ENCODE measurements around the gene EAF2. TPM values are rescaled to one million over a fixed set of nuclear protein-coding genes. Genes with fewer than 3 reads are reported as not detected.
"Not testable (repeated sequence)": the region's sequence is repeated elsewhere in the genome, so short reads cannot be mapped to it uniquely, and the experiment has no call there.

The EAF2 gene
- total and polyA plus RNA-seq, 5 donors, result 4.4 to 7.1 (median 5.4) TPM

DNA sequence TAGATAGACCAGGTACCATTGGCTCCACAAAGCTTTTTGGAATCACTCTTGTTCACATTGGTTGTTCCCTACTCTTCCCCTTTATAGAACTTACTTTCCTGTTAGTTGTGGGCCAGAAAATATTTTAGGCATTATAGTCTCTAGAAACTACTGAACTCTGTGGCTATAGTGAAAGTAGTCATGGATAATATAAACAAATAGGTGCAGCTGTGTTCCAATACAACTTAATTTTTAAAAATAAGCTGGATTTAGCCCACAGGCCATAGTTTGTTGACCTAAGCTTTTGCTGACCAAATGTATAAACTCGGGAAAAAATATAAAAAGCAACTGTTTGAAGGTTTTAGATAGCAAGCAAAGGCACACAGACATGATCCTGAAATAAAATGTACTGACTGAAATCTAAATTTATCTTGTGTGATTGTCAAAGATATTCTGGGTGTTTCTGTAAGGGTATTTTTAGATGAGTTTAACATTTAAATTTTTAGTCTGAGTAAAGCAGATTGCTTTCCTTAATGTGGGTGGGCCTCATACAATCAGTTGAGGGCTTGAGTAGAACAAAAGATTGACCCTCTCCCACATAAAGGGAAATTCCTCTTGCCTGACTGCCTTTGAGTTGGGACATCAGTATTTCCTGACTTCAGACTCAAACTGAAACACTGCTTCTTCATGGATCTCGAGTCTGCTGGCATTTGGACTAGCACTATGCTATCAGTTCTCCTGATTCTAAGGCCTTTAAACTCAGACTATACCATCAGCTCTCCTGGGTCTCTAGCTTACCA lies 13.4 kb upstream of the EAF2 start:
- WGBS, result 92% methylated on average over 2 of the region's 2 CpGs
- intact Hi-C loops (cut with DNase I), result no loop called here
- Histone ChIP-seq H3K4me1 (ENCODE audit: control insufficient read depth, insufficient read depth, low read length) (no peaks in the 10 kb centered on the region), H3K27me3 (ENCODE audit: control insufficient read depth, insufficient read depth) (no peaks in the 10 kb centered on the region), H3K4me3 (ENCODE audit: low read length) (no peak overlapping the region), H3K27ac (ENCODE audit: low read length) (no peak overlapping the region), H3K9me3 (ENCODE audit: control insufficient read depth, low read length) (no peaks in the 10 kb centered on the region)
- no peak for DNase-seq
- ATAC-seq, result no peak

DNA sequence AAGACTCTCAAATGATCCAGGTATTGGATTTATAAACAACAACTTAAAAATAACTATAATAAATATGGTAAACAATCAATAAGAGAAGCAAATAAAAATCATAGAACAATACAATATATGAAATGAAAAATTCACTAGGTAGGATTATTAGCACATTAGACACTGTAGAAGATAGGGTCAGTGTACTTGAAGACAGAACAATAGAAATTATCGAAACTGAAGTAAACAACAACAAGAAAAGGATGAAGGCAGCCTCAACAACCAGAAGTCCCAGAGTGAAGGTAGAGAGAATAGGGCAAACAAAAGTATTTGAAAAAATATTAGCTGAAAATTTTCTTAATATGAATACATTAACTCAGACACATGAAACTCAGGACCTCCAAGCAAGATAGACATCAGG lies 12.0 kb upstream of the EAF2 start:
- no peak overlapping the region for H3K27ac ChIP-seq (ENCODE audit: low read length)

DNA sequence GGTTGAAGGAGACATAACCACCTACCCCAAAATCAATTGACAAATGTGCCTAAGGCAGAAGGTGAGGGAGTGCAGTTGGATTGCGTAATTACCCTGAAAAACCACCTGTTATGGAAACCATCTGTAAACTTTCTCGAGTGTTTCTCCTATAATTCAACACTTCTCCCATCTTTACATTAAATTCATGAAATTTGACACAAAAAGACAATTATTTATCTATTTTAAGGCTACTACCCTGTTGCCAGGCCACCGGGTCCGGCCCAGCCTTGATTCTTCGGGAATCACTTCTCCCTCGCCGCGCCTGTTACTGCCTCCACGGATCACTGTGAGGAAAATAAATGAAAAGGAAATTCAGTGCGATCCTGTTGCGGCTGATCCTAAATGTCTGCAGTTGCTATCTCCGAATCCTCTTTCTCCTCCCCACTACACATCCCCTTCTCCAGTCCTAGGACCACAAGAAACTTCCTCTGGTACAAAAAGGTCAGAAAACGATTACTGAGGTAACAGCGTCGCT lies 795 bp upstream of the EAF2 start:
- Histone ChIP-seq H3K27me3 (ENCODE audit: control insufficient read depth, insufficient read depth) (no peaks in the 10 kb centered on the region), H3K27ac (ENCODE audit: low read length) (peak overlapping the region; percentile 17), H3K9me3 (ENCODE audit: control insufficient read depth, low read length) (no peaks in the 10 kb centered on the region), H3K4me3 (ENCODE audit: low read length) (peak overlapping the region; percentile 71), H3K4me1 (ENCODE audit: control insufficient read depth, insufficient read depth, low read length) (no peaks in the 10 kb centered on the region)
- 11% methylated on average over 15 of the region's 15 CpGs for WGBS
- peak in 2 of 3 donors; percentile 17 to 49 for DNase-seq
- peak in 1 of 2 donors; percentile 1 for ATAC-seq
- intact Hi-C loops (cut with DNase I), result no loop called here

More for the DNA sequence above, 12.0 kb upstream of the EAF2 start:
- Histone ChIP-seq H3K9me3 (ENCODE audit: control insufficient read depth, low read length) (no peaks in the 10 kb centered on the region), H3K4me3 (ENCODE audit: low read length) (no peak overlapping the region), H3K27me3 (ENCODE audit: control insufficient read depth, insufficient read depth) (no peaks in the 10 kb centered on the region), H3K4me1 (ENCODE audit: control insufficient read depth, insufficient read depth, low read length) (no peaks in the 10 kb centered on the region)
- no peak for DNase-seq
- intact Hi-C loops (cut with DNase I), result no loop called here
- ATAC-seq, result no peak
- WGBS, result 100% methylated on average over 1 of the region's 1 CpG

GRCh38 chr3:121835465-121835801 lies 424 bp downstream of the EAF2 start:
- no peak for DNase-seq
- intact Hi-C loops (cut with DNase I), result no loop called here
- Histone ChIP-seq H3K9me3 (ENCODE audit: control insufficient read depth, low read length) (no peaks in the 10 kb centered on the region), H3K27ac (ENCODE audit: low read length) (peak overlapping the region; percentile 49), H3K4me1 (ENCODE audit: control insufficient read depth, insufficient read depth, low read length) (no peaks in the 10 kb centered on the region), H3K4me3 (ENCODE audit: low read length) (peak overlapping the region; percentile 71), H3K27me3 (ENCODE audit: control insufficient read depth, insufficient read depth) (no peaks in the 10 kb centered on the region)
- WGBS, result under 1% methylated on average over 11 of the region's 11 CpGs
- peak; percentile 13 to 41 for ATAC-seq

GRCh38 chr3:121836064-121836463 lies 1.1 kb downstream of the EAF2 start:
- intact Hi-C loops (cut with DNase I), result no loop called here
- no peaks in the 10 kb centered on the region for H3K4me1 ChIP-seq (ENCODE audit: control insufficient read depth, insufficient read depth, low read length)
- ATAC-seq (no peak), DNase-seq (no peak)
- WGBS, result 68% methylated on average over 4 of the region's 4 CpGs
- no peak overlapping the region for H3K27ac ChIP-seq (ENCODE audit: low read length)
- no peaks in the 10 kb centered on the region for H3K9me3 ChIP-seq (ENCODE audit: control insufficient read depth, low read length)
- no peak overlapping the region for H3K4me3 ChIP-seq (ENCODE audit: low read length)
- H3K27me3 ChIP-seq (ENCODE audit: control insufficient read depth, insufficient read depth), result no peaks in the 10 kb centered on the region

DNA sequence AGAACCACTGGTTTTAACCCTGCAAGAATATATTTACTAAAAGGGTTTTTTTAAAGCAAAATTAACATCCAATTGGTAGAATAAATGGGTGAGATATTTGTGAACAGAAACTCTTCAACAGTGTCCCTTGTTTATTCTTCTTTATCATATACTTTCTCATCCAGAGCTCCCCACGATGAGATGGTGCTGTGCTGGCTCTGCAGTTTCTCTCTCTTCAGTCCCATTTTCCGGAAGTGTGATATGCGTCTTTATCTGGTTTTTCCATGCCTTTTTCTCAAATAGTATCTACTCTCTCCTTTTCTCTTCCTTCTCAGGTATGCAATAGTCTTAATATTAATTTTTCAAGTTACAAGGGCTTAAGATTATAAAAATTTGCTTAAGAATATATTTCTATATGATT lies 1.5 kb downstream of the EAF2 start:
- Histone ChIP-seq H3K27me3 (ENCODE audit: control insufficient read depth, insufficient read depth) (no peaks in the 10 kb centered on the region), H3K9me3 (ENCODE audit: control insufficient read depth, low read length) (no peaks in the 10 kb centered on the region), H3K4me3 (ENCODE audit: low read length) (no peak overlapping the region), H3K4me1 (ENCODE audit: control insufficient read depth, insufficient read depth, low read length) (no peaks in the 10 kb centered on the region), H3K27ac (ENCODE audit: low read length) (no peak overlapping the region)
- ATAC-seq, result no peak
- WGBS, result 68% methylated on average over 3 of the region's 3 CpGs
- no peak for DNase-seq
- intact Hi-C loops (cut with DNase I), result no loop called here

GRCh38 chr3:121839962-121840361 lies 5.0 kb downstream of the EAF2 start:
- DNase-seq, result no peak
- H3K27ac ChIP-seq (ENCODE audit: low read length), result no peak overlapping the region
- WGBS, result 98% methylated on average over 23 of the region's 23 CpGs
- intact Hi-C loops (cut with DNase I), result no loop called here
- no peaks in the 10 kb centered on the region for H3K4me1 ChIP-seq (ENCODE audit: control insufficient read depth, insufficient read depth, low read length)
- no peak overlapping the region for H3K4me3 ChIP-seq (ENCODE audit: low read length)
- H3K27me3 ChIP-seq (ENCODE audit: control insufficient read depth, insufficient read depth), result no peaks in the 10 kb centered on the region
- no peak for ATAC-seq
- no peaks in the 10 kb centered on the region for H3K9me3 ChIP-seq (ENCODE audit: control insufficient read depth, low read length)

DNA sequence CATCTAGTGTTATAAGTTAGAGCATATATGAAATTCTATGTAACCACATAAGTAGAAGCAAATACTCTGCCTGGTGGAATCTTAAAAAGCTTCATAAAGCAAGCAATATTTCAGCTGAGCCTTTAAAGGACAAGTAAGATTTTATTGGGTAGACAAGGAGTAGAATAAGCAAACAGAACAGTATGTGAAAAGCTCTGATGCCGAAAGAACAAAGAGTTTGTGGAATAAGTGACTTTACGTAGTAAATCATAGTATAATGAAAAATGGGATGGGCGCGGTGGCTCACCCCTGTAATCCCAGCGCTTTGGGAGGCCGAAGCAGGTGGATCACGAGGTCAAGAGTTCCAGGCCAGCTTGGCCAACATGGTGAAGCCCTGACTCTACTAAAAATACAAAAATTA lies 9.9 kb downstream of the EAF2 start:
- 95% methylated on average over 7 of the region's 7 CpGs for WGBS
- H3K27me3 ChIP-seq (ENCODE audit: control insufficient read depth, insufficient read depth), result no peaks in the 10 kb centered on the region
- no peaks in the 10 kb centered on the region for H3K4me1 ChIP-seq (ENCODE audit: control insufficient read depth, insufficient read depth, low read length)
- no peak for DNase-seq
- intact Hi-C loops (cut with DNase I), result no loop called here
- no peak overlapping the region for H3K4me3 ChIP-seq (ENCODE audit: low read length)
- no peak for ATAC-seq
- H3K9me3 ChIP-seq (ENCODE audit: control insufficient read depth, low read length), result no peaks in the 10 kb centered on the region
- no peak overlapping the region for H3K27ac ChIP-seq (ENCODE audit: low read length)

GRCh38 chr3:121852256-121852655 lies 17.2 kb downstream of the EAF2 start:
- no peaks in the 10 kb centered on the region for H3K4me1 ChIP-seq (ENCODE audit: control insufficient read depth, insufficient read depth, low read length)
- intact Hi-C loops (cut with DNase I), result no loop called here
- H3K9me3 ChIP-seq (ENCODE audit: control insufficient read depth, low read length), result no peaks in the 10 kb centered on the region
- H3K27me3 ChIP-seq (ENCODE audit: control insufficient read depth, insufficient read depth), result no peaks in the 10 kb centered on the region
- no peak overlapping the region for H3K4me3 ChIP-seq (ENCODE audit: low read length)
- H3K27ac ChIP-seq (ENCODE audit: low read length), result no peak overlapping the region
- 90% methylated on average over 2 of the region's 2 CpGs for WGBS
- DNase-seq, result no peak
- ATAC-seq, result no peak

- no peaks in the 10 kb centered on the region for H3K9me3 ChIP-seq (ENCODE audit: control insufficient read depth, low read length)
- no peak overlapping the region for H3K4me3 ChIP-seq (ENCODE audit: low read length)
- intact Hi-C loops (cut with DNase I), result no loop called here
- no peak overlapping the region for H3K27ac ChIP-seq (ENCODE audit: low read length)
- H3K27me3 ChIP-seq (ENCODE audit: control insufficient read depth, insufficient read depth), result no peaks in the 10 kb centered on the region
- H3K4me1 ChIP-seq (ENCODE audit: control insufficient read depth, insufficient read depth, low read length), result no peaks in the 10 kb centered on the region
- ATAC-seq (no peak), DNase-seq (no peak)
- 38% methylated on average over 5 of the region's 5 CpGs for WGBS
Observed at GRCh38 chr3:121855555-121855954, 20.5 kb downstream of the EAF2 start.

DNA sequence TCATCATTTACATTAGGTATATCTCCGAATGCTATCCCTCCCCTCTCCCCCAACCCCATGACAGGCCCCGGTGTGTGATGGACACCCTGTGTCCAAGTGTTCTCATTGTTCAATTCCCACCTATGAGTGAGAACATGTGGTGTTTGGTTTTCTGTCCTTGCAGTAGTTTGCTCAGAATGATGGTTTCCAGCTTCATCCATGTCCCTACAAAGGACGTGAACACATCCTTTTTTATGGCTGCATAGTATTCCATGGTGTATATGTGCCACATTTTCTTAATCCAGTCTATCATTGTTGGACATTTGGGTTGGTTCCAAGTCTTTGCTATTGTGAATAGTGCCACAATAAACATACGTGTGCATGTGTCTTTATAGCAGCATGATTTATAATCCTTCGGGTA lies 22.8 kb downstream of the EAF2 start:
- H3K27ac ChIP-seq (ENCODE audit: low read length); H3K9me3 ChIP-seq (ENCODE audit: control insufficient read depth, low read length); DNase-seq; H3K4me3 ChIP-seq (ENCODE audit: low read length); H3K4me1 ChIP-seq (ENCODE audit: control insufficient read depth, insufficient read depth, low read length); intact Hi-C loops (cut with DNase I); ATAC-seq; H3K27me3 ChIP-seq (ENCODE audit: control insufficient read depth, insufficient read depth): not testable (repeated sequence)
- WGBS, result 95% methylated on average over 4 of the region's 5 CpGs

DNA sequence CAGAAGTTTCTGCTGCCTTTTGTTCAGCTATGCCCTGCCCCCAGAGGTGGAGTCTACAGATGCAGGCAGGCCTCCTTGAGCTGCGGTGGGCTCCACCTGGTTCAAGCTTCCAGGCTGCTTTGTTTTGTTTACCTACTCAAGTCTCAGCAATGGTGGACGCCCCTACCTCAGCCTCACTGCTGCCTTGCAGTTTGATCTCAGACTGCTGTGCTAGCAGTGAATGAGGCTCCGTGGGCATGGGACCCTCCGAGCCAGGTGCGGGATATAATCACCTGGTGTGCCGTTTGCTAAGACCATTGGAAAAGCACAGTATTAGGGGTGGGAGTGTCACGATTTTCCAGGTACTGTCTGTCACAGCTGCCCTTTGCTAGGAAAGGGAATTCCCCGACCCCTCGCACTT lies 28.2 kb downstream of the EAF2 start:
- DNase-seq; H3K4me3 ChIP-seq (ENCODE audit: low read length); H3K27me3 ChIP-seq (ENCODE audit: control insufficient read depth, insufficient read depth); H3K27ac ChIP-seq (ENCODE audit: low read length); ATAC-seq; H3K4me1 ChIP-seq (ENCODE audit: control insufficient read depth, insufficient read depth, low read length); intact Hi-C loops (cut with DNase I); H3K9me3 ChIP-seq (ENCODE audit: control insufficient read depth, low read length): not testable (repeated sequence)
- WGBS, result 97% methylated on average over 9 of the region's 9 CpGs

Measured in right cardiac atrium (tissue), 5 donors.